K562 (cell line): ENCODE data around the gene ZNF181. TPM values are rescaled to one million over a fixed set of nuclear protein-coding genes. Genes with fewer than 3 reads are reported as not detected.

ENCODE experiments used
- BHLHE40 ChIP-seq: IDR thresholded peaks from 2 replicates; pipeline ENCODE4 v1.6.1; 2011; ENCODE audit warnings: low read length, improper control_type of control experiment
- BRD4 ChIP-seq: fragments of 200-600 bp; sonication (generic); IDR thresholded peaks from 2 replicates; pipeline ENCODE4 v1.6.1; 2017; ENCODE audit warnings: inconsistent platforms
- CAMTA2 ChIP-seq: fragments of 250-450 bp; sonication (Bioruptor Pico); conservative IDR thresholded peaks from 2 replicates; pipeline ENCODE4 v1.5.1; 2022
- CREB1 ChIP-seq, 2 experiments: sonication (generic) in 1 of 2; formaldehyde crosslinking in 1 of 2; IDR thresholded peaks; 2 replicates each; pipeline versions ENCODE4 v1.6.1 to v1.8.0; 2012 to 2022; ENCODE audit warnings: inconsistent platforms in 1 of 2, mild to moderate bottlenecking in 1 of 2, missing genetic modification reagents in 1 of 2, moderate library complexity in 1 of 2
- FOXJ2 ChIP-seq: fragments of 200-800 bp; sonication (Bioruptor generic); IDR thresholded peaks from 2 replicates; pipeline ENCODE4 v1.6.1; 2016; ENCODE audit warnings: missing genetic modification characterization, missing compliant biosample characterization
- GMEB1 ChIP-seq: fragments of 250-450 bp; sonication (Bioruptor Pico); IDR thresholded peaks from 2 replicates; pipeline ENCODE4 v1.4.0; 2020; ENCODE audit warnings: mild to moderate bottlenecking
- HNRNPUL1 ChIP-seq: fragments of 200-400 bp; formaldehyde crosslinking; IDR thresholded peaks from 2 replicates; pipeline ENCODE4 v1.6.1; 2017; ENCODE audit warnings: low read length
- MAFG ChIP-seq: fragments of 450-650 bp; conservative IDR thresholded peaks from 2 replicates; pipeline ENCODE4 v1.6.1; 2016; ENCODE audit warnings: missing genetic modification characterization, missing compliant biosample characterization
- PHB2 ChIP-seq: fragments of 450-650 bp; IDR thresholded peaks from 2 replicates; pipeline ENCODE4 v1.6.1; 2017; ENCODE audit warnings: low read depth
- POLR2AphosphoS2 ChIP-seq: IDR thresholded peaks from 2 replicates; pipeline ENCODE4 v1.6.1; 2012; ENCODE audit warnings: low read length, improper control_type of control experiment
- PTTG1 ChIP-seq: fragments of 450-650 bp; IDR thresholded peaks from 2 replicates; pipeline ENCODE4 v1.6.1; 2016; ENCODE audit warnings: low read depth, mild to moderate bottlenecking, missing genetic modification characterization, missing compliant biosample characterization
- SMAD1 ChIP-seq: fragments of 150-350 bp; IDR thresholded peaks from 2 replicates; pipeline ENCODE4 v1.6.1; 2014; ENCODE audit warnings: low read length, low read depth; ENCODE audit not compliant: partially characterized antibody
- ZNF224 ChIP-seq: sonication (generic); formaldehyde crosslinking; IDR thresholded peaks from 2 replicates; pipeline ENCODE4 v1.8.0; 2022; ENCODE audit warnings: mild to moderate bottlenecking, missing genetic modification reagents
- polyA plus RNA-seq, 8 experiments: library from polyadenylated mRNA; depleted of rRNA in 4 of 8; stranded (reverse) in 5 of 8; unstranded in 3 of 8; fragments of >200 nt; fragmentation: Nextera tagmentation in 2 of 8; fragmentation: Illumina TruSeq in 1 of 8; extraction: Ambion mirVana in 2 of 8; extraction: Trizol in 1 of 8; gene quantifications; 2 replicates each; pipeline versions ENCODE4 v1.2.1 to v1.2.3, GENCODE V29; 2011 to 2014; ENCODE audit warnings: inconsistent platforms in 1 of 8, missing spikeins in 1 of 8
- total RNA-seq, 7 experiments: library from RNA; depleted of rRNA in 6 of 7; stranded (reverse); fragments of >200 nt in 6 of 7; fragmentation: Illumina TruSeq in 2 of 7; extraction: Trizol in 2 of 7; gene quantifications; 2 replicates each; pipeline versions ENCODE4 v1.2.1 to v1.2.3, GENCODE V29; 2011 to 2021; ENCODE audit warnings: low replicate concordance in 1 of 7
- TF ChIP-seq, protein P1 (sequence below): fragments of 450-650 bp; conservative IDR thresholded peaks from 2 replicates; pipeline ENCODE4 v1.6.1; 2016; ENCODE audit warnings: missing genetic modification characterization, low read depth, mild to moderate bottlenecking, control low read depth, missing compliant biosample characterization
- TF ChIP-seq, protein P2 (sequence below): fragments of 250-450 bp; sonication (Bioruptor Pico); IDR thresholded peaks from 2 replicates; pipeline ENCODE4 v1.5.0; 2022; ENCODE audit warnings: mild to moderate bottlenecking
- TF ChIP-seq, protein P3 (sequence below): fragments of 250-450 bp; sonication (Bioruptor Pico); IDR thresholded peaks from 2 replicates; pipeline ENCODE4 v1.5.0; 2021
- TF ChIP-seq, protein P4 (sequence below): IDR thresholded peaks from 2 replicates; pipeline ENCODE4 v1.6.1; 2016; ENCODE audit warnings: missing genetic modification characterization, missing compliant biosample characterization

The ZNF181 gene
- total and polyA plus RNA-seq, 9 of the 15 experiments (the other 6 are each of a cell fraction or from before 2014, with no cell fraction given): 4.3 to 20.3 (median 12.1) TPM

DNA sequence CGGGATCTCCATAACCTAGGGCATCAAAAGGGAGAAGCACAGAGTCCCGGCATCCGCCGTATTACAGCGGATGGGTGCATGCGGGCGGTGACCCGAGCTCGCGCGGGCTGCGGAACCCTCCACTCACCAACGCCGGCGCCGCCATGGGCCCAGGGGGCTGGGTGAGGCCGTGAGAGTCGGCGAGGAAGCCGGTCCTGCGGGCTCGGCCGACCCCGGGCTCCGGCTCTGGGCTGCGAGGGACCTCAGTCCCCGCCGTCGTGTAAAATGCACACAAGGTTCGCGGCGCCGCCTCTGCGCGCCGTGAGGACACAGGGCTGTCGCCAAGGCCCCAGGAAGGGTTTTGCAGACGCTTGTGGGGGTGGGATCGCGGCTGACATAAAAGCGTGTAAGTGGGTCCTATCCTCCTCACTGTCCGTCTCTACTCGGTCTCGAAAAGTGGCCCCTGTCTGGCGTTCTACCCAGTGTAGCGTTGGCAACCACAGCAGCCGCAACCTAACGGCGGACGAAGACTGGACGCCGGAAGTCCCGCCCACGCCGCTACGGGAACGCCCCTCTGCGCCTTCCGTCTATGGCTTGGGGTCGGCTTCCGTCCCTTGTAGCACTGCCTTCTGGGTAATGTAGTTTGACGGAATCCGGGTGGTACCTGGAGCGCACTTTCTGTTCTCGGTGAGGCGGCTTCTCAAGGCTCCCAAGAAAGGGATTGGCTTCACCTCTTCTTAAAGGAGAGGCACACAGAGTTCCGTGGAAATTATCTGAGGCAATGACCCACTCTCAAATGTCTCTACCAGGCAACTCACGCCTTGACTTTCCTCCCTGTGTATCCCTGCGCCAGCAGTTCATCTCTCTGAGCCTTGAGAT is 38.9 kb downstream of the ZNF181 start, which contains the start of gene ZNF599 (continued):
- TF ChIP-seq, protein P1, sequence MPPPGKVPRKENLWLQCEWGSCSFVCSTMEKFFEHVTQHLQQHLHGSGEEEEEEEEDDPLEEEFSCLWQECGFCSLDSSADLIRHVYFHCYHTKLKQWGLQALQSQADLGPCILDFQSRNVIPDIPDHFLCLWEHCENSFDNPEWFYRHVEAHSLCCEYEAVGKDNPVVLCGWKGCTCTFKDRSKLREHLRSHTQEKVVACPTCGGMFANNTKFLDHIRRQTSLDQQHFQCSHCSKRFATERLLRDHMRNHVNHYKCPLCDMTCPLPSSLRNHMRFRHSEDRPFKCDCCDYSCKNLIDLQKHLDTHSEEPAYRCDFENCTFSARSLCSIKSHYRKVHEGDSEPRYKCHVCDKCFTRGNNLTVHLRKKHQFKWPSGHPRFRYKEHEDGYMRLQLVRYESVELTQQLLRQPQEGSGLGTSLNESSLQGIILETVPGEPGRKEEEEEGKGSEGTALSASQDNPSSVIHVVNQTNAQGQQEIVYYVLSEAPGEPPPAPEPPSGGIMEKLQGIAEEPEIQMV: no peak
- no peak for TF ChIP-seq ZNF224 (CRISPR knock-in tag)
- TF ChIP-seq SMAD1: no peak
- no peak for TF ChIP-seq PTTG1 (tag)
- TF ChIP-seq MAFG (tag): no peak
- no peak for TF ChIP-seq PHB2
- TF ChIP-seq BRD4: no peak
- TF ChIP-seq, protein P2, sequence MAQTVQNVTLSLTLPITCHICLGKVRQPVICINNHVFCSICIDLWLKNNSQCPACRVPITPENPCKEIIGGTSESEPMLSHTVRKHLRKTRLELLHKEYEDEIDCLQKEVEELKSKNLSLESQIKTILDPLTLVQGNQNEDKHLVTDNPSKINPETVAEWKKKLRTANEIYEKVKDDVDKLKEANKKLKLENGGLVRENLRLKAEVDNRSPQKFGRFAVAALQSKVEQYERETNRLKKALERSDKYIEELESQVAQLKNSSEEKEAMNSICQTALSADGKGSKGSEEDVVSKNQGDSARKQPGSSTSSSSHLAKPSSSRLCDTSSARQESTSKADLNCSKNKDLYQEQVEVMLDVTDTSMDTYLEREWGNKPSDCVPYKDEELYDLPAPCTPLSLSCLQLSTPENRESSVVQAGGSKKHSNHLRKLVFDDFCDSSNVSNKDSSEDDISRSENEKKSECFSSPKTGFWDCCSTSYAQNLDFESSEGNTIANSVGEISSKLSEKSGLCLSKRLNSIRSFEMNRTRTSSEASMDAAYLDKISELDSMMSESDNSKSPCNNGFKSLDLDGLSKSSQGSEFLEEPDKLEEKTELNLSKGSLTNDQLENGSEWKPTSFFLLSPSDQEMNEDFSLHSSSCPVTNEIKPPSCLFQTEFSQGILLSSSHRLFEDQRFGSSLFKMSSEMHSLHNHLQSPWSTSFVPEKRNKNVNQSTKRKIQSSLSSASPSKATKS (CRISPR knock-in tag): no peak
- no peak for TF ChIP-seq BHLHE40
- TF ChIP-seq POLR2AphosphoS2: no peak
- TF ChIP-seq, protein P3, sequence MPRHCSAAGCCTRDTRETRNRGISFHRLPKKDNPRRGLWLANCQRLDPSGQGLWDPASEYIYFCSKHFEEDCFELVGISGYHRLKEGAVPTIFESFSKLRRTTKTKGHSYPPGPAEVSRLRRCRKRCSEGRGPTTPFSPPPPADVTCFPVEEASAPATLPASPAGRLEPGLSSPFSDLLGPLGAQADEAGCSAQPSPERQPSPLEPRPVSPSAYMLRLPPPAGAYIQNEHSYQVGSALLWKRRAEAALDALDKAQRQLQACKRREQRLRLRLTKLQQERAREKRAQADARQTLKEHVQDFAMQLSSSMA (CRISPR knock-in tag): no peak
- peak; percentile 71 for TF ChIP-seq GMEB1
- TF ChIP-seq, protein P4, sequence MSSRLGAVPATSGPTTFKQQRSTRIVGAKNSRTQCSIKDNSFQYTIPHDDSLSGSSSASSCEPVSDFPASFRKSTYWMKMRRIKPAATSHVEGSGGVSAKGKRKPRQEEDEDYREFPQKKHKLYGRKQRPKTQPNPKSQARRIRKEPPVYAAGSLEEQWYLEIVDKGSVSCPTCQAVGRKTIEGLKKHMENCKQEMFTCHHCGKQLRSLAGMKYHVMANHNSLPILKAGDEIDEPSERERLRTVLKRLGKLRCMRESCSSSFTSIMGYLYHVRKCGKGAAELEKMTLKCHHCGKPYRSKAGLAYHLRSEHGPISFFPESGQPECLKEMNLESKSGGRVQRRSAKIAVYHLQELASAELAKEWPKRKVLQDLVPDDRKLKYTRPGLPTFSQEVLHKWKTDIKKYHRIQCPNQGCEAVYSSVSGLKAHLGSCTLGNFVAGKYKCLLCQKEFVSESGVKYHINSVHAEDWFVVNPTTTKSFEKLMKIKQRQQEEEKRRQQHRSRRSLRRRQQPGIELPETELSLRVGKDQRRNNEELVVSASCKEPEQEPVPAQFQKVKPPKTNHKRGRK (tag): no peak
- no peak for TF ChIP-seq CAMTA2 (CRISPR knock-in tag)
- no peak for TF ChIP-seq CREB1 (IDR thresholded peaks at IDR 0.05)
- 0 out of 2 replicates have a peak, but pooled peaks have one; percentile 32 for TF ChIP-seq CREB1 (CRISPR knock-in tag; IDR thresholded peaks at IDR 0.05)
- TF ChIP-seq FOXJ2 (tag): no peak
- TF ChIP-seq HNRNPUL1: no peak
